PC-3 (cell line): ENCODE data around the gene NFIX. TPM values are rescaled to one million over a fixed set of nuclear protein-coding genes. Genes with fewer than 3 reads are reported as not detected.

Experiments
- ATAC-seq: fragments of 200-7000 bp; cut with Tn5 transposase; 2 replicates; pipeline ENCODE4 v1.9.1; 2020; ENCODE audit warnings: mild to moderate bottlenecking, moderate library complexity
- BruUV-seq: library from RNA; stranded (reverse); fragments of 400-500 nt; replicated peaks from 2 replicates; lab custom pipeline; 2021; lab: Mats Ljungman, UMichigan
- CTCF ChIA-PET: fragments of 300-600 bp; sonication (Branson Sonifier 250); formaldehyde crosslinking; loops from one replicate; lab custom pipeline; 2022; ENCODE audit warnings: antibody characterized with exemption; lab: Charles Lee
- POLR2A ChIA-PET: fragments of 300-600 bp; sonication (Branson Sonifier 250); formaldehyde crosslinking; loops from one replicate; lab custom pipeline; 2022; ENCODE audit warnings: antibody characterized with exemption; ENCODE audit not compliant: unreplicated experiment; lab: Charles Lee
- DNase-seq: peaks from one replicate; pipeline ENCODE4 v3.0.0-alpha.2; 2015
- H2AFZ ChIP-seq: fragments of 300-600 bp; sonication (generic); 2 replicates; pipeline ENCODE4 v1.6.0; 2016; ENCODE audit warnings: antibody characterized with exemption, low read length
- H3F3A ChIP-seq: fragments of 300-600 bp; sonication (generic); one replicate; pipeline ENCODE4 v1.6.0; 2017; ENCODE audit warnings: antibody characterized with exemption, low read length, control low read depth, mild to moderate bottlenecking; ENCODE audit not compliant: unreplicated experiment
- H3K27ac ChIP-seq: fragments of 300-600 bp; sonication (generic); 2 replicates; pipeline ENCODE4 v1.5.1; 2016; ENCODE audit warnings: mild to moderate bottlenecking, low read length
- H3K27me3 ChIP-seq: fragments of 300-600 bp; sonication (generic); 2 replicates; pipeline ENCODE4 v1.6.1; 2016; ENCODE audit warnings: low read length, mixed read lengths
- H3K36me3 ChIP-seq: fragments of 300-600 bp; sonication (generic); 2 replicates; pipeline ENCODE4 v1.6.1; 2016; ENCODE audit warnings: low read depth, mixed run types, low read length, mixed read lengths
- H3K4me1 ChIP-seq: fragments of 300-600 bp; sonication (generic); 2 replicates; pipeline ENCODE4 v1.5.1; 2016; ENCODE audit warnings: low read length; ENCODE audit not compliant: insufficient read depth
- H3K4me2 ChIP-seq: fragments of 300-600 bp; sonication (generic); 2 replicates; pipeline ENCODE4 v1.6.0; 2016; ENCODE audit warnings: low read length
- H3K4me3 ChIP-seq: fragments of 300-600 bp; sonication (generic); 2 replicates; pipeline ENCODE4 v1.5.1; 2016; ENCODE audit warnings: mild to moderate bottlenecking, low read length, mixed read lengths
- H3K79me2 ChIP-seq: fragments of 300-600 bp; sonication (generic); 2 replicates; pipeline ENCODE4 v1.6.1; 2017; ENCODE audit warnings: low read length, mixed read lengths
- H3K9ac ChIP-seq: fragments of 300-600 bp; sonication (generic); 2 replicates; pipeline ENCODE4 v1.6.0; 2016; ENCODE audit warnings: mild to moderate bottlenecking, low read length
- H3K9me2 ChIP-seq: fragments of 300-600 bp; sonication (generic); replicated peaks from 2 replicates; pipeline ENCODE4 v1.6.1; 2016; ENCODE audit warnings: mixed run types, low read length, mixed read lengths
- H3K9me3 ChIP-seq: fragments of 300-600 bp; sonication (generic); 2 replicates; pipeline ENCODE4 v1.6.1; 2016; ENCODE audit warnings: low read length, mixed read lengths
- H4K20me1 ChIP-seq: fragments of 300-600 bp; sonication (generic); 2 replicates; pipeline ENCODE4 v1.6.1; 2016; ENCODE audit warnings: low read length, mixed read lengths
- EZH2 ChIP-seq: fragments of 300-600 bp; sonication (generic); IDR thresholded peaks from one replicate; pipeline ENCODE4 v1.6.1; 2017; ENCODE audit warnings: antibody characterized with exemption, mild to moderate bottlenecking, low read length; ENCODE audit not compliant: unreplicated experiment
- EZH2phosphoT487 ChIP-seq: fragments of 300-600 bp; sonication (generic); IDR thresholded peaks from 2 replicates; pipeline ENCODE4 v1.6.1; 2018; ENCODE audit warnings: mild to moderate bottlenecking, antibody characterized with exemption, low read length, borderline replicate concordance
- intact Hi-C: fragments of 100-400 bp; cut with micrococcal nuclease; formaldehyde crosslinking; loops from 2 replicates; pipeline ENCODE4 v1.9.0; 2023
- total RNA-seq: library from RNA; depleted of rRNA; stranded (reverse); fragments of >200 nt; gene quantifications from 2 replicates; pipeline ENCODE4 v1.2.3, GENCODE V29; 2014
- TF ChIP-seq, protein P1 (sequence below): fragments of 300-600 bp; sonication (generic); conservative IDR thresholded peaks from 2 replicates; pipeline ENCODE4 v1.5.1; 2017; ENCODE audit warnings: antibody characterized with exemption, low read depth, mild to moderate bottlenecking, low read length

The NFIX gene
- total RNA-seq, 1 experiment from 2014 or later: 43.3 TPM

DNA sequence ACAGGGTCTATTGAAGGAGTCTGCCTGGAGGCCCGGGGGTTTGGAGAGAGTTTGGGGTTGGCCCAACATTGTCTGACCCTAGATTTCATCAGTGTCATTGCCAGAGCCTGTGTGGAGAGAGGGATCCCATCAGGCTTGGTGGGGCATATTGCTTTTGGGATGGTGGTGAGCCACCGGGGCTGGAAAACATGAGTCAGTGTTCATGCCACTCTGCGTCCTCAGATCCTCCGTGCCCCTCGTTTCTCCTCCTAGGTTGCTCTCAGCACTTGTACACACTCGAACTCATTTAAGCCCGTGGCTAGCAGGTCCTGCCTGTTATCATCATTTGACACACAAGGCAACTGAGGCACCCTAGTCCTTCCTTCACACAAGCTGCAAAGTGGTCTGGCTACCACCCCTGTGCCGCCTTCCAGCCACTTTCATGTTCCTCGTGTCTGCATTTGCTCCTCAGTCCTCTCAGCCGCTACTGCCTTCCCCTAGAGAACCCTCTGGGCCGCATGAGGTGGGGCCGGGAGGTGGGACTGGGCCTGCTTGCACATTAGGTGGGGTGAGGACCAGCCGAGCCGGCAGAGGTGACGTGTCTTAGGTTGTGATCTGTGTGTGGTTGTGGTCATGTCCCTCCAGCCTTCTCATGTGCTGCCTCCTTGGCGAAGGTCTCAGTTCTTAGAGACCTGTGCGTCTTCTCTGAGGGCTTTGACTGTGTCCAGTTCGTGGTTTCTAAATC, 126.4 kb downstream of the NFIX start:
- Histone ChIP-seq H3K9me2 (no peaks in the 10 kb centered on the region), H3K4me3 (no peak overlapping the region), H3K9me3 (no peaks in the 10 kb centered on the region), H3K27me3 (no peaks in the 10 kb centered on the region), H3K4me1 (peaks cover 26% of the 10 kb centered on the region), H2AFZ (no peak overlapping the region), H3K4me2 (no peak overlapping the region), H3K36me3 (peaks cover 24% of the 10 kb centered on the region), H3K9ac (no peak overlapping the region), H4K20me1 (peaks cover 52% of the 10 kb centered on the region), H3K27ac (no peak overlapping the region), H3F3A (peaks cover 4% of the 10 kb centered on the region), H3K79me2 (peaks cover 88% of the 10 kb centered on the region)
- TF ChIP-seq EZH2 (no peak), EZH2phosphoT487 (no peak)
- ChIA-PET POLR2A (no interaction called here), CTCF (no interaction called here)
- BruUV-seq: no TSS peak
- ATAC-seq (no peak), DNase-seq (no peak)
- intact Hi-C loops: no loop called here

- Histone ChIP-seq H3F3A (no peaks in the 10 kb centered on the region), H3K9me3 (no peaks in the 10 kb centered on the region), H3K27ac (no peak overlapping the region), H3K79me2 (peaks cover 94% of the 10 kb centered on the region), H3K4me3 (no peak overlapping the region), H3K9me2 (no peaks in the 10 kb centered on the region), H3K9ac (no peak overlapping the region), H3K4me2 (no peak overlapping the region), H2AFZ (no peak overlapping the region), H3K27me3 (no peaks in the 10 kb centered on the region), H3K4me1 (peaks cover 26% of the 10 kb centered on the region), H3K36me3 (peaks cover 24% of the 10 kb centered on the region), H4K20me1 (peaks cover 52% of the 10 kb centered on the region)
- ChIA-PET CTCF (no interaction called here), POLR2A (no interaction called here)
- BruUV-seq: no TSS peak
- intact Hi-C loops: no loop called here
- ATAC-seq (no peak), DNase-seq (no peak)
- TF ChIP-seq, protein P1, sequence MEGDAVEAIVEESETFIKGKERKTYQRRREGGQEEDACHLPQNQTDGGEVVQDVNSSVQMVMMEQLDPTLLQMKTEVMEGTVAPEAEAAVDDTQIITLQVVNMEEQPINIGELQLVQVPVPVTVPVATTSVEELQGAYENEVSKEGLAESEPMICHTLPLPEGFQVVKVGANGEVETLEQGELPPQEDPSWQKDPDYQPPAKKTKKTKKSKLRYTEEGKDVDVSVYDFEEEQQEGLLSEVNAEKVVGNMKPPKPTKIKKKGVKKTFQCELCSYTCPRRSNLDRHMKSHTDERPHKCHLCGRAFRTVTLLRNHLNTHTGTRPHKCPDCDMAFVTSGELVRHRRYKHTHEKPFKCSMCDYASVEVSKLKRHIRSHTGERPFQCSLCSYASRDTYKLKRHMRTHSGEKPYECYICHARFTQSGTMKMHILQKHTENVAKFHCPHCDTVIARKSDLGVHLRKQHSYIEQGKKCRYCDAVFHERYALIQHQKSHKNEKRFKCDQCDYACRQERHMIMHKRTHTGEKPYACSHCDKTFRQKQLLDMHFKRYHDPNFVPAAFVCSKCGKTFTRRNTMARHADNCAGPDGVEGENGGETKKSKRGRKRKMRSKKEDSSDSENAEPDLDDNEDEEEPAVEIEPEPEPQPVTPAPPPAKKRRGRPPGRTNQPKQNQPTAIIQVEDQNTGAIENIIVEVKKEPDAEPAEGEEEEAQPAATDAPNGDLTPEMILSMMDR: no peak
- no peak for TF ChIP-seq EZH2phosphoT487
- no peak for TF ChIP-seq EZH2
Observed at GRCh38 chr19:13122275-13122878, 127.1 kb downstream of the NFIX start.

- CTCF ChIA-PET: no interaction called here
- peaks cover 26% of the 10 kb centered on the region for H3K4me1 ChIP-seq
- H3K27ac ChIP-seq: no peak overlapping the region
- ATAC-seq (no peak), DNase-seq (no peak)
- peaks cover 58% of the 10 kb centered on the region for H4K20me1 ChIP-seq
- intact Hi-C loops: no loop called here
- TF ChIP-seq, protein P1: no peak
- no peak for TF ChIP-seq EZH2phosphoT487
- no peak for TF ChIP-seq EZH2
- no peak overlapping the region for H2AFZ ChIP-seq
- H3K9ac ChIP-seq: no peak overlapping the region
- BruUV-seq: no TSS peak
- POLR2A ChIA-PET: no interaction called here
- no peaks in the 10 kb centered on the region for H3K9me3 ChIP-seq
- H3K36me3 ChIP-seq: peaks cover 28% of the 10 kb centered on the region
- no peaks in the 10 kb centered on the region for H3F3A ChIP-seq
- no peak overlapping the region for H3K4me3 ChIP-seq
- no peaks in the 10 kb centered on the region for H3K9me2 ChIP-seq
- H3K27me3 ChIP-seq: no peaks in the 10 kb centered on the region
- H3K79me2 ChIP-seq: peaks cover 100% of the 10 kb centered on the region
- H3K4me2 ChIP-seq: no peak overlapping the region
Observed at GRCh38 chr19:13122980-13123957, 128.0 kb downstream of the NFIX start.
